Measurements from ENCODE around the gene CT47C1.

DNA sequence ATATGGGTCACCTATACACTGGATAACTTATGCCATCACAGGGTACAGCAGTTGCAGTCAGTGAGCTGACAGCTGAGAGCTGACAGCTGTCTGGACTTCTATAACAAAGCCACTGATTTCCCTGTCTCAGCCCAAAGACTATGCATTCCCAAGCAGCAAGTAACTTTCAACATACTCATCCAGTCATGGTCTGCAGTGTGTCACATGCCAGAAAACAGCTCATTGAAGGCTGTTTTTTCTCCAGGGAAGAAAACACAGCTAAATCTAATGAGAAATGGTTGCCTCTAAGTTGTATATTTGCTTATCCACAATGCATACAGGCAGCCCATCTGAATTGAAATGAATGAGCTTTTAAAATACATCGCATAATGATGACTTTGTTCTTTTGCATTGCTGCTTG lies 48.5 kb downstream of the CT47C1 start:
- TF ChIP-seq CTCF (conservative IDR thresholded peaks at IDR 0.05; ENCODE audit: low read length) (no peak), EZH2phosphoT487 (IDR thresholded peaks at IDR 0.05; ENCODE audit: borderline replicate concordance, low read depth, low read length) (no peak)

Measured in OCI-LY7 (cell line).